ENCODE results near the gene AIPL1.

Gene AIPL1

GRCh38 chr17:6443692-6444570 lies 9.0 kb upstream of the AIPL1 start, which contains the start of gene PIMREG:
TSS of gene PIMREG (plus strand) at chr17:6444455. CDS start at chr17:6445111, 656 bp downstream.
- Histone ChIP-seq H3K36me3 (ENCODE audit: control insufficient read depth, insufficient read depth, low read length, severe bottlenecking) (no peaks in the 10 kb centered on the region), H3K27me3 (replicated peaks; ENCODE audit: control insufficient read depth, insufficient read depth, low read length) (no peaks in the 10 kb centered on the region), H3K9ac (ENCODE audit: low read length) (peak within 1 kb of the TSS; percentile 83), H3K4me3 (ENCODE audit: low read length) (peak within 1 kb of the TSS; percentile 87), H3K9me3 (ENCODE audit: control insufficient read depth, low read length) (no peaks in the 10 kb centered on the region), H3K4me1 (ENCODE audit: control insufficient read depth, insufficient read depth, low read length) (peaks cover 6% of the 10 kb centered on the region)
- DNase-seq (ENCODE audit: low read depth), result peak; percentile 99

GRCh38 chr17:6442775-6443174 lies 7.9 kb upstream of the AIPL1 start:
- H3K4me3 ChIP-seq (ENCODE audit: low read length), result no peak overlapping the region
- H3K4me1 ChIP-seq (ENCODE audit: control insufficient read depth, insufficient read depth, low read length), result peaks cover 6% of the 10 kb centered on the region
- no peak overlapping the region for H3K9ac ChIP-seq (ENCODE audit: low read length)
- DNase-seq (ENCODE audit: low read depth), result no peak
- H3K36me3 ChIP-seq (ENCODE audit: control insufficient read depth, insufficient read depth, low read length, severe bottlenecking), result no peaks in the 10 kb centered on the region
- no peaks in the 10 kb centered on the region for H3K9me3 ChIP-seq (ENCODE audit: control insufficient read depth, low read length)
- H3K27me3 ChIP-seq (replicated peaks; ENCODE audit: control insufficient read depth, insufficient read depth, low read length), result peaks cover 3% of the 10 kb centered on the region

- Histone ChIP-seq H3K4me3 (ENCODE audit: low read length) (no peak overlapping the region), H3K36me3 (ENCODE audit: control insufficient read depth, insufficient read depth, low read length, severe bottlenecking) (no peaks in the 10 kb centered on the region), H3K4me1 (ENCODE audit: control insufficient read depth, insufficient read depth, low read length) (peaks cover 6% of the 10 kb centered on the region), H3K27me3 (replicated peaks; ENCODE audit: control insufficient read depth, insufficient read depth, low read length) (peaks cover 17% of the 10 kb centered on the region), H3K9me3 (ENCODE audit: control insufficient read depth, low read length) (no peaks in the 10 kb centered on the region), H3K9ac (ENCODE audit: low read length) (no peak overlapping the region)
- no peak for DNase-seq (ENCODE audit: low read depth)
Observed at GRCh38 chr17:6439951-6440350, 5.0 kb upstream of the AIPL1 start.

- no peaks in the 10 kb centered on the region for H3K9me3 ChIP-seq (ENCODE audit: control insufficient read depth, low read length)
- peaks cover 17% of the 10 kb centered on the region for H3K27me3 ChIP-seq (replicated peaks; ENCODE audit: control insufficient read depth, insufficient read depth, low read length)
- H3K36me3 ChIP-seq (ENCODE audit: control insufficient read depth, insufficient read depth, low read length, severe bottlenecking), result no peaks in the 10 kb centered on the region
- no peaks in the 10 kb centered on the region for H3K4me1 ChIP-seq (ENCODE audit: control insufficient read depth, insufficient read depth, low read length)
- DNase-seq (ENCODE audit: low read depth), result no peak
- H3K9ac ChIP-seq (ENCODE audit: low read length), result no peak overlapping the region
- H3K4me3 ChIP-seq (ENCODE audit: low read length), result no peak overlapping the region
Observed at GRCh38 chr17:6437956-6438355, 3.0 kb upstream of the AIPL1 start.

GRCh38 chr17:6437466-6437865 lies 2.5 kb upstream of the AIPL1 start:
- H3K27me3 ChIP-seq (replicated peaks; ENCODE audit: control insufficient read depth, insufficient read depth, low read length), result peaks cover 17% of the 10 kb centered on the region
- H3K9ac ChIP-seq (ENCODE audit: low read length), result no peak overlapping the region

GRCh38 chr17:6435968-6436367 lies 1.0 kb upstream of the AIPL1 start:
- Histone ChIP-seq H3K36me3 (ENCODE audit: control insufficient read depth, insufficient read depth, low read length, severe bottlenecking) (no peaks in the 10 kb centered on the region), H3K27me3 (replicated peaks; ENCODE audit: control insufficient read depth, insufficient read depth, low read length) (peaks cover 20% of the 10 kb centered on the region), H3K9me3 (ENCODE audit: control insufficient read depth, low read length) (no peaks in the 10 kb centered on the region), H3K4me1 (ENCODE audit: control insufficient read depth, insufficient read depth, low read length) (no peaks in the 10 kb centered on the region), H3K9ac (ENCODE audit: low read length) (no peak overlapping the region), H3K4me3 (ENCODE audit: low read length) (no peak overlapping the region)
- DNase-seq (ENCODE audit: low read depth), result peak; percentile 87

More at GRCh38 chr17:6437466-6437865, 2.5 kb upstream of the AIPL1 start:
- no peaks in the 10 kb centered on the region for H3K4me1 ChIP-seq (ENCODE audit: control insufficient read depth, insufficient read depth, low read length)
- DNase-seq (ENCODE audit: low read depth), result no peak
- H3K4me3 ChIP-seq (ENCODE audit: low read length), result no peak overlapping the region
- H3K36me3 ChIP-seq (ENCODE audit: control insufficient read depth, insufficient read depth, low read length, severe bottlenecking), result no peaks in the 10 kb centered on the region
- no peaks in the 10 kb centered on the region for H3K9me3 ChIP-seq (ENCODE audit: control insufficient read depth, low read length)

- Histone ChIP-seq H3K4me3 (ENCODE audit: low read length) (no peak overlapping the region), H3K9ac (ENCODE audit: low read length) (no peak overlapping the region), H3K36me3 (ENCODE audit: control insufficient read depth, insufficient read depth, low read length, severe bottlenecking) (no peaks in the 10 kb centered on the region), H3K27me3 (replicated peaks; ENCODE audit: control insufficient read depth, insufficient read depth, low read length) (peaks cover 4% of the 10 kb centered on the region), H3K4me1 (ENCODE audit: control insufficient read depth, insufficient read depth, low read length) (peaks cover 3% of the 10 kb centered on the region), H3K9me3 (ENCODE audit: control insufficient read depth, low read length) (peaks cover 3% of the 10 kb centered on the region)
- no peak for DNase-seq (ENCODE audit: low read depth)
Observed at GRCh38 chr17:6430769-6431168, 4.2 kb downstream of the AIPL1 start.

GRCh38 chr17:6429266-6429665 lies 5.7 kb downstream of the AIPL1 start:
- no peak overlapping the region for H3K9ac ChIP-seq (ENCODE audit: low read length)

GRCh38 chr17:6428207-6428965 lies 6.5 kb downstream of the AIPL1 start:
- DNase-seq (ENCODE audit: low read depth), result no peak
- H3K36me3 ChIP-seq (ENCODE audit: control insufficient read depth, insufficient read depth, low read length, severe bottlenecking), result no peaks in the 10 kb centered on the region
- H3K4me1 ChIP-seq (ENCODE audit: control insufficient read depth, insufficient read depth, low read length), result peaks cover 3% of the 10 kb centered on the region
- no peak overlapping the region for H3K9ac ChIP-seq (ENCODE audit: low read length)
- peaks cover 3% of the 10 kb centered on the region for H3K9me3 ChIP-seq (ENCODE audit: control insufficient read depth, low read length)
- H3K4me3 ChIP-seq (ENCODE audit: low read length), result no peak overlapping the region
- peaks cover 12% of the 10 kb centered on the region for H3K27me3 ChIP-seq (replicated peaks; ENCODE audit: control insufficient read depth, insufficient read depth, low read length)

More at GRCh38 chr17:6429266-6429665, 5.7 kb downstream of the AIPL1 start:
- Histone ChIP-seq H3K4me3 (ENCODE audit: low read length) (no peak overlapping the region), H3K4me1 (ENCODE audit: control insufficient read depth, insufficient read depth, low read length) (peaks cover 3% of the 10 kb centered on the region), H3K36me3 (ENCODE audit: control insufficient read depth, insufficient read depth, low read length, severe bottlenecking) (no peaks in the 10 kb centered on the region), H3K27me3 (replicated peaks; ENCODE audit: control insufficient read depth, insufficient read depth, low read length) (peaks cover 4% of the 10 kb centered on the region), H3K9me3 (ENCODE audit: control insufficient read depth, low read length) (peaks cover 3% of the 10 kb centered on the region)
- no peak for DNase-seq (ENCODE audit: low read depth)

- Histone ChIP-seq H3K9me3 (ENCODE audit: control insufficient read depth, low read length) (peaks cover 3% of the 10 kb centered on the region), H3K4me1 (ENCODE audit: control insufficient read depth, insufficient read depth, low read length) (peaks cover 3% of the 10 kb centered on the region), H3K4me3 (ENCODE audit: low read length) (peak overlapping the region; percentile 66), H3K36me3 (ENCODE audit: control insufficient read depth, insufficient read depth, low read length, severe bottlenecking) (no peaks in the 10 kb centered on the region), H3K27me3 (replicated peaks; ENCODE audit: control insufficient read depth, insufficient read depth, low read length) (peaks cover 13% of the 10 kb centered on the region), H3K9ac (ENCODE audit: low read length) (peak overlapping the region; percentile 47)
- DNase-seq (ENCODE audit: low read depth), result peak; percentile 25
Observed at GRCh38 chr17:6427279-6427781, 7.6 kb downstream of the AIPL1 start.
